ENCODE data around the gene PRSS16.

DNA sequence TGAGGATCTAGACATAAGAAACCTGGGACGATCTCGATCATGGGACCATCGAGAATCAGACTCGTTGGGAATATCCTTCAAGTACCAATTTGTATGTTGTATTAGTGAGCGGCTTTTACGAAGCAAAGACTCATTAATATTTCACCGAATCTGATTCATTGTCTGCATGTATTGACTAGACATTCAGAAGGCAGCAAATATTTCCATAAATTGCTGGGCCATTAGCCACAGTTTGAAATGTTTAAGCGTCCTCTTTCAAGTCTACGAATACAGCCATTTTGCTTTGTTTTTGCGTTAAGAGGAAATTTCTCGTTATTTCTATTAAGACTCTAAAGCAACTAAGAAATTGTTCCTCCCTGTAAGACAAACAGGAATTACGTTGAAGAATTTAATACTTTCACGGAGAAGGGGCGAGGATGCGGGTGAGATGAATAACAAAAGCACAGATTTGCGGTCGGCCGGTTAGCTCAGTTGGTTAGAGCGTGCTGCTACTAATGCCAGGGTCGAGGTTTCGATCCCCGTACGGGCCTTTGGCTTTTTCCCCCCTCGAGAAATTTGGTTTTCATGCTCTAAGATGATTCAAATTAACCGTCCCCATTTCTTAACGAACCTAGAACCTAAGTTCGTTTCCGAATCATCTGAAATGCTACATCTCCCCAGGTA, 46.1 kb downstream of the PRSS16 start:
- TF ChIP-seq, protein P1, sequence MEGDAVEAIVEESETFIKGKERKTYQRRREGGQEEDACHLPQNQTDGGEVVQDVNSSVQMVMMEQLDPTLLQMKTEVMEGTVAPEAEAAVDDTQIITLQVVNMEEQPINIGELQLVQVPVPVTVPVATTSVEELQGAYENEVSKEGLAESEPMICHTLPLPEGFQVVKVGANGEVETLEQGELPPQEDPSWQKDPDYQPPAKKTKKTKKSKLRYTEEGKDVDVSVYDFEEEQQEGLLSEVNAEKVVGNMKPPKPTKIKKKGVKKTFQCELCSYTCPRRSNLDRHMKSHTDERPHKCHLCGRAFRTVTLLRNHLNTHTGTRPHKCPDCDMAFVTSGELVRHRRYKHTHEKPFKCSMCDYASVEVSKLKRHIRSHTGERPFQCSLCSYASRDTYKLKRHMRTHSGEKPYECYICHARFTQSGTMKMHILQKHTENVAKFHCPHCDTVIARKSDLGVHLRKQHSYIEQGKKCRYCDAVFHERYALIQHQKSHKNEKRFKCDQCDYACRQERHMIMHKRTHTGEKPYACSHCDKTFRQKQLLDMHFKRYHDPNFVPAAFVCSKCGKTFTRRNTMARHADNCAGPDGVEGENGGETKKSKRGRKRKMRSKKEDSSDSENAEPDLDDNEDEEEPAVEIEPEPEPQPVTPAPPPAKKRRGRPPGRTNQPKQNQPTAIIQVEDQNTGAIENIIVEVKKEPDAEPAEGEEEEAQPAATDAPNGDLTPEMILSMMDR (IDR thresholded peaks at IDR 0.05), result no peak
- TF ChIP-seq POLR2A (IDR thresholded peaks at IDR 0.05), result no peak
- TF ChIP-seq POLR2AphosphoS5 (IDR thresholded peaks at IDR 0.05), result no peak
- TF ChIP-seq EP300 (IDR thresholded peaks at IDR 0.05), result no peak
